Left cardiac atrium (tissue), 4 donors: ENCODE results near the gene SYTL2. TPM values are rescaled to one million over a fixed set of nuclear protein-coding genes. Genes with fewer than 3 reads are reported as not detected.

ENCODE experiments used
- ATAC-seq, 2 donors: fragments of 200-7000 bp; cut with Tn5 transposase; one replicate each; pipeline ENCODE4 v1.9.1; 2020; ENCODE audit warnings: mild to moderate bottlenecking in 2 of 2, moderate library complexity in 2 of 2
- DNase-seq: peaks from one replicate; pipeline ENCODE4 v3.0.0-alpha.2; 2020
- intact Hi-C, 2 donors: fragments of 100-400 bp; cut with DNase I; formaldehyde crosslinking; loops; one replicate each; pipeline versions ENCODE4 v1.14.1 to v1.15.1; 2022 to 2023
- total RNA-seq, 2 donors: library from RNA; stranded (reverse); fragmentation: NEBNext Ultra II Directional; extraction: Animal tissue kit (Norgen Biotek cat#: 25700); gene quantifications; one replicate each; pipeline ENCODE4 v1.2.1, GENCODE V29; 2021
- donor health status: DM: no; HTN: yes; CAD: no.
- donor health status: DM: no; HTN: yes; CAD: no; lungs with severe emphysema.
- donor health status: DM: yes; HTN: yes; CAD: no.
- donor health status: Dilated cardiomyopathy.

SYTL2 gene
- total RNA-seq, 2 donors from 2014 or later = 7.2 to 12.4 TPM

DNA sequence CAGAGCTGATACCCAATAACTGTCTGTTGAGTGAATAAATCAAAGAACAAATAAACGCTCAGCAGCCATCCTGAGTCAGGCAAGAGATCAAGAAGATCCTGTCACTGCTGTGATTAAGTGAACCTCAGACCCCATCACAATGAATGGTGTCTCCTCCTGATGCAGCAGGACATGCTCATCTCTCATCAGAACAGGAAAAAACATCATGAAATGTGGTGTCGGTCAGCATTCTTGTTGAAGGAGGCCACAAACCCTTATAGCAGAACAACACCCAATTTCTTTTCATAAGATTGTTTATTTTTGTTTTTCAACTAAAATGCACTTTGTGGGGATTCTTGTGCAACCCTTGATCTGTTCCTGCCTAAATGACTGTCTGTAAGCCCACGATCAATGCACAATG, 60.3 kb downstream of the SYTL2 start:
- DNase-seq (no peak), ATAC-seq (no peak)
- intact Hi-C loops = no loop called here

DNA sequence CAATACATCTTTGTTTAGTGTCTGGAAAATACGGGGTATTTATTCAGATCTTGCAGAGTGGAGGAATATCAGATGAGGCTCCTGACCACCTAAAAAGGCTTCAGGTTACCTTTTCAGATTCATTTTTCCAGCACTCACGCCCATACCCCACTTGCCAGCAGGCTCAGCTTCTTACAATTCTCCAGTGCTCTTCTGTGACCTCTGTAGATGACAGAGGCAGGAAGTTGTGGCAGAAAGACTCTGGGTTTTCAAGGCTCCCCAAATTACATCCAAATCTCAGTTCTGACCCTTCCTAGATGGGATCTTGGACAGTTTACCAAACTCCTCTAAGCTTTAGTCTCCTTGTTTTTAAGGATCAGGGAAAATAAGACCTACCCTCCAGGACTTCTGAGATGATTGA, 61.1 kb downstream of the SYTL2 start:
- intact Hi-C loops = no loop called here
- ATAC-seq (no peak), DNase-seq (no peak)

DNA sequence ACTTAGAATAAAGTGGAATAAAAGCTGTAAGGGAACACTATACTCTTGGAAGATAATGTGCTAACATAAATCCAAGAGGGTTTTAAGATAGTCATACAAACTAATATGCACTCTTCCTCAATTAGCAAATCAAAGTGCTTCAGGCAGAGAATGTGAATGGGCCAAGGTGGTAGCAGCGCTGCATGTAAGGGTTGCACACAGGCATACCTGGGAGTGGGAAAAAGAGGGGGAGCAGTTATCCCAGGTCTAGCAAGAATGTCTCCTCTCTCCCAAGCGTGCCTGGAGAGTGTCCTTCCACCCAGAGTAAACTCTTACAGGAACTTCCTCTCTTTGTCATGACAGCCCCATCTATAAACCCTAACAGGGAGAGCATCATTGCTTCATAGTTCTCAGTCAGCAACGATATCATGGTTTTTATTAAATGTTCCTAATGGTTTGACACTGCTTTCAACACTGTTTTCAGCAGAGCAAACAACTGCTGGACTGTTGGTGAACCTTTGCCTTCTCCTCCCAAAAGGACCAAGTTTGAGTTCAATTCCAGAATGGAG, 61.6 kb downstream of the SYTL2 start:
- intact Hi-C loops = no loop called here
- DNase-seq (no peak), ATAC-seq (no peak)

DNA sequence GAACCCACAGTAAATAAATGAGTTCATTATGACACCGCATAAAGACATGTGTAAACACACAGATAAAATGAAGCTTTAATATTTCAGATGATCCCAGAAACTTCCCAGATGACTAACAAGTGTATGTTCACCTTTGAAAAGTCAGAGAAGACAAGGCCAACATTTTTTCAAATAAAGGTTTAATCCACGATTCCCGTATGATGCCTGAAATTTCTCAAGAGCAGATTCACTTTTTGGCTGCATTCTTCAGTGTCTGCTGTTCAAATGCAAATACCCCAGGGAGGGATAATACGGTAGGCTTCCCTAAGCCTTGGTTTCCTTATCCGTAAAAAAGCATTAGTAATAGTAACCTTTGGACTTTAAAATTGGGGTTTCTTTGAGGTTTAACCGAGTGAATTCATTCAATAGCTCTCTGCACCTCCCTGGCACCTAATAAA, 62.5 kb downstream of the SYTL2 start:
- no peak for DNase-seq
- intact Hi-C loops = no loop called here
- ATAC-seq = no peak

DNA sequence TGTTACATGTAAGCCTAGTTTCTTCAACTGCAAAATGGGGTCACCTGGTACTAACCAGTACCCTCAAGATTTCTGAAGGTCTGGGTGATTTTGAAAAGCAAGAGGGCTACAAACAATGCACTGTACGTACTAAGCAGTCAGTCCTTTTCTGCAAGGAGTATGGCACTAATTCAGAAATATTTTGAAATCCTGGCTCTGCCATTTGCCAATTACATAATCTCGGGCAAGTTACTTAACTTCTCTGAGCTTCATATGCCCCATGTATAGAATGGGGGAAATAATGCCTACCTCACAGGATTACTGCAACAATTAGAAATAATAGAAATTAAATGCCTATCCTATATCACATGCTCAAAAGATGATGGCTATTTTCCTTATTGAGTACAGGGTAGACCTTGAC, 64.3 kb downstream of the SYTL2 start:
- ATAC-seq (peak in 1 of 2 donors; percentile 33), DNase-seq (no peak)
- intact Hi-C loops = no loop called here

DNA sequence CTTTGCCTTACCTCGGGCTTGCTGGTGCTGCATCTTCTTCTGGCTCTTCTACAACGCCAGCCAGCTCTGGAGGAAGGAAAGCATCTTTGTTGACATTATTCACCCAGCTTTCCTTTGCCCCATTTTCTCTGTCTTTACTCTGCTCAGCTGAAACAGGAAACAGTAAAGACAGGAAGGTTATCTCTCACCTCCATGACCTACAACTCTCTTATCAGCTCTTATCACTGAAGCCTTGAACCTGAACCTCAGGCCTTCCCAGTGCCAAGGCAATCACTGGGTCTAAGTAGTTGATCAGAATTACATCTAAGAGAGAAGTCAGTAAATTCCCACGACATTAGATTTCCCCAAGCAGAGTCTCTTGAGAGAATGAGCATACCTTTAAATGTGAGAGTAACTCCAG, 65.3 kb downstream of the SYTL2 start:
- intact Hi-C loops = no loop called here
- DNase-seq (no peak), ATAC-seq (no peak)

DNA sequence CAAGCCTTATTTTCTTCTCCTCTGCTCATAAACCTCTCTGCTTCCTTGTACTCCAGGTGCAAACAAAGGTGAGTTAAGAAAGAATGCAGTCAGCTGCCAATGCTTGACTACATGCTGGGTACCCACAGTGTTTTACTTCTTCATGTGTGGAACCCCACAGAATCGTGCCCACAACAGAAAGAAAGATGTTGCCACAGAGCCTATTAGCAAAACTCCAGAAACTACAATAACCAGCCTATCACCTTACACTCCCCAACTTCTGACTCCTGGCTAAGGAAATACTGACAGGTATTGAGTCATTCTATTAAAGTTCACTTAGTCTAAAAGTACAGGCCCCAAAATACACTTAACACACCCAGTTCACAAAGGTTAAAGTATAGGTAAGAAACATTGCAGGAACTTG, 68.1 kb downstream of the SYTL2 start:
- no peak for ATAC-seq
- intact Hi-C loops = no loop called here

DNA sequence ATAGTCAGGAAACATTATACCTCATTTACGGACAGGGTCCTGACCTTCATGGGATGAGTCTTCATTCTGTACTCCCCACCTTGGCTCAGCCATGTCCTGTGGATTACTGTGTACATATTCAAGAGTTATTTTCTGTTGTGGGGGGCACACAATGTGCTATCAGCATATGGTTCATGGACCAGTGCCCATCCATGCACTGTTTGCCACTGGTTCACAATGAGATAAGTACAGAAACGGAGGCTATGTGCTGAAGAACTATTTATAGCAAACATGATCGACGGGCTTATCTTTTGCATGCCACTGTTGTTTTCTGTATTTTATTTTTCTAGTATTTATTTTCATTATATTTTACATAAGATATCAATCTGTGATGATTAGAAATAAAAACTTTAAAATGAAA, 68.6 kb downstream of the SYTL2 start:
- DNase-seq = no peak
- intact Hi-C loops = no loop called here
- no peak for ATAC-seq

More for the DNA sequence above, 68.1 kb downstream of the SYTL2 start:
- DNase-seq = no peak

DNA sequence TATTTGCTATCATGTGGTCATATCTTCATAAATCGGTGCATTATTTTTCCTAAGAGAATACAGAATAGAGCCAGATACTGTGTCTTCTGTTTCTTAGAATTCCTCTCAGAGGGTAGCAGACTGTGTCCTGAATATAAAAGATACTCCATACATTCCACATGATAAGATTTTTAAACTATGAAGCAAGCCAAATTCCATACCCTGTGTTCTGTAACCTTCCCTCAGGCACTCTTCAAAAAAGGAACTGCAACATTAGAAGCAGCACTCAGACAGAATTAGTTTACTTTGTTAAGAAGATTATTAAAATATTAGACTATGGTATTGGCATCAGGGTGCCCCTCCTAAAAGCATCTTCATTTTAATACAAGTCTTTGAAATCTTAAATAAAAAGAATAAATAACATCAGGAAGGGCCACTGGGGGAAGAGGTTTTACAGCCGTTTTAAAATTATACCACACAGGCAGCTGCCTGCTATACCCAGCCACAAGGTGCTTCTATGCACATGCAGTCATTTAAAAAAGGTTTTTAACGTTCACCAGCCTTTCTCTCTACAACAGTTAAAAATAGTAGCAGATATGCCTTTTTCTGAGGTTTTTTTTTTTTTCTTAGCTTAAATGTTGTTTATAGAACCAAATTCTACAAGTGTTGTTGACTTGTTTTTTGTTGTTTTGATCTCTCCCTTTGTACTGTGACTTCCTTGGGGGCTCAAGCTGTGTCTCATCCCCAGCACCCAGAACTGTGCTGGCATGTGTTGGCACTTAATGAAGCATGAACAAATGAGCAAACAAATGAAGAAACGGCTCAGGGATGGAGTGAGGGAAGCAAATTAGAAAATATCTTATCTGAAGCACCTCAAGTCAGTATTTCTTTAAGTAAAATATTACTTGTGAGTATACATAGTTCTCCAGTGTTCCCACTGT, 70.2 kb downstream of the SYTL2 start:
- intact Hi-C loops = no loop called here

DNA sequence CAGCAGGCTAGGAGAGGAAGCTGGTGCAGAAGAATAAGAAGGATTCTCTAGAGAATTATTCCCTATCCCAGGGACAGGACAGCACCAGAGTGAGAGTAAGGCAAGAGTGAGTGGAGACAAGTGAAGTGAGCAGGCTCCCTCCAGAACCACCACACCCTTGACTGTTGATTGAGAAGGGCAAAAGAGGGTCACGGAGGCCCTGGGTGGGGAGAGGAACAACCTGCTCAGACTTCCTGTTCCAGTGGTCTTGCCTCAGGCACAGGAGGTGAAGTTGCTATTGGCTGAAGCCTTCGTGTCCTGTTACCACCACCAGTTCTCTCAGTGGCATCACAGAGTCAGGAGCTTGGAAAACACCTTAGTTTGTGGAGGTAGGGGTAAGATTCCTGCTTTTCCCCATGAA, 73.2 kb downstream of the SYTL2 start:
- ATAC-seq = peak in 1 of 2 donors; percentile 50
- no peak for DNase-seq
- intact Hi-C loops = no loop called here

More for the DNA sequence above, 70.2 kb downstream of the SYTL2 start:
- no peak for ATAC-seq
- DNase-seq = no peak

DNA sequence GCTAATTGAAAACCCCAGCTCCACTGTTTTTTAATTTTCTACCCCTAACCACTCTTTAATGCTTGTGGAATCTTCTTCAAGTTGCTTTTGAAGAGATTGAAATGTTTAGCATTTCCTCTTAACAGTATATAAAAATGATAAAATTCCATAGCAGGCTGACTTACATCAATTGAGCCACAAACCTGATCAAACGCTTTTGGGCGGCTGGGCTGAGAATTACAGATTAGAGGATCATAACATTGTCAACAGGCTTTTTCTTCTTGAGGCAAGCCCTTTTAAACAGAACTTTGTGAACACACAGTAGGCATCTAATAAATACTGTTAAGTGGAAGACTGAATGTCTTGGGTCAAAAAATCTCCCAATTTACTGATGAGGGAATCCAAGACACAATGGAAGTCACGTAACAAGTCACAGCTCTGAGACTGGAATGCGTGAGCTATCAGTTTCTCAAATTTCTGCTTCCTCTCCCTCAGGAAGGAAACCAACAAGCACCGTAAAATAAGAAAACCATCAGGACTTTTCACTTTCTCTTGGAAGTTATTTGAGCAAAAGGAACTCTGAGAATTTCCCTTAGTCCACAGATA, 75.0 kb downstream of the SYTL2 start:
- ATAC-seq (no peak), DNase-seq (no peak)
- intact Hi-C loops = no loop called here

DNA sequence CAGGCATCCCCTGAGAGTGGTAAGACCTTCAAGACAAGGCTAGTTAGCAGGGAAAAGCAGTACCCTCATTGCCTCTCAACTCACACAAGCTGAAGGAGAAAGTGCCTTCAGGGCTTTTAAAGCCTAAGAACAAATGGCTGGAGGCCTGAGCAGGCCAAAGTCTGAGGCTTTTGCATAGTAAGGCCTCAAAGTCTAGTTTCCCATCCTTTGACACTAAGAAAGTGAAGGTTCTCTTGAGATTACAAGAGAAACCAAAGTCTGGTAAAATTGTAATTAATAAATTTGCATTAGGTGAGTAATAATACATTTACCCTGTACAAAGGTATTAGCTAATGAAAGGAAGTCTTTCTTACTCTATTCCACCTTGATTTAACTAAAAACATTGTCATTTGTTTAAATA, 78.0 kb downstream of the SYTL2 start:
- ATAC-seq (no peak), DNase-seq (no peak)
- intact Hi-C loops = no loop called here

DNA sequence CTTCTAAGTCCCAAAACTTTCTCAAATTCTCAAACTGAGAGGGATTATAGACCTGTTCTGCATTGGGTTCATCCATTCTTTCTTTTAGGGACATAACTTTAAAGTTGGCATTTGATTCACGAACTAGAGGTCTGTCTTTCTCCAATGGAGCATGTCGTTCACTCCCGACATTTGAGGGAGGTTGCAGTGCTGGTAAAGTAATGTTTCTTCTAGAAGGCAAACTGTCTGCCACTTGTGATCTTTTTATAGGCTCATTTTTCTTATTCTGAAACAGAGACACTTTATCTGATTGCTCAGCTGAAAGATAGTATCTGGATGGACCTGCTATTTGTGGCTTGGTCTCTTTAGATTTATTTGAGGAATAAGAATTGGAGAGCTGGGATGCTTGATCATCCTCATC, 84.6 kb downstream of the SYTL2 start:
- DNase-seq (no peak), ATAC-seq (no peak)
- intact Hi-C loops = no loop called here

DNA sequence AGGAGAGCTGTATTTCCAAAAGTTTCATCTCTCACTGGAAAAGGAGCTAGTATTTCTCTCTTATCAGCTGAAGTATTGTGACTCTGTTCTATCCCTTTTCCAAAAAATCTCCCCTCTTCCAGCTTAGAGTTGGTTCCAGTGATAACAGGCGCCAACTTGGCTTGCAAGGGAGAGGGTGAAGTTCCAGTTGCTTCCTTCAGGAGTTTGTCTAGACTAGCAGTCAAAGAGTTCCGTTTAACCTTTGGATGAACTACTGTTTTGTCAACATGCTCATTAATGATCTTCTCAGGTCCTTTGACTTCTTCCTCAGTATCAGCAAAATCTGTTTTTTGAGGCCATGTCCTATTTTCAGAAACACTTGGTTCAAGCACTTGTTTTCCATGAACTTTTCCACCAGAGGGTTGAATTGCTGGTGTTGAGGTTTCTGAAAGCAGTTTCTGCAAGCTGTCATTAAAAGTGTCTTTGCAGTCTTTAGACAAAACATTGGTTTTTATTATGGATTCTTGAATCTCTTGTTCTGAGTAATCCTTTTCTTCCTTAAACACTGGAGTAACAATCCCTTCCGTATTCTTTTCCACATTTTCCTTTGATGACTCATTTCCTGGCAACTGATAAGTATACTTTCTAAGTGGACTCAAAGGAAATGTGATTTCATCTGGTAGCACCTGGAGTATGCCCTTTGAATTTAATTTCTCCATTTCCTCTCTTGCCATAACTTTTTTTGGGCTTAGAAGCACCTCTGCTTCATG, 85.3 kb downstream of the SYTL2 start:
- DNase-seq (no peak), ATAC-seq (peak; percentile 27 to 79)
- intact Hi-C loops = no loop called here

DNA sequence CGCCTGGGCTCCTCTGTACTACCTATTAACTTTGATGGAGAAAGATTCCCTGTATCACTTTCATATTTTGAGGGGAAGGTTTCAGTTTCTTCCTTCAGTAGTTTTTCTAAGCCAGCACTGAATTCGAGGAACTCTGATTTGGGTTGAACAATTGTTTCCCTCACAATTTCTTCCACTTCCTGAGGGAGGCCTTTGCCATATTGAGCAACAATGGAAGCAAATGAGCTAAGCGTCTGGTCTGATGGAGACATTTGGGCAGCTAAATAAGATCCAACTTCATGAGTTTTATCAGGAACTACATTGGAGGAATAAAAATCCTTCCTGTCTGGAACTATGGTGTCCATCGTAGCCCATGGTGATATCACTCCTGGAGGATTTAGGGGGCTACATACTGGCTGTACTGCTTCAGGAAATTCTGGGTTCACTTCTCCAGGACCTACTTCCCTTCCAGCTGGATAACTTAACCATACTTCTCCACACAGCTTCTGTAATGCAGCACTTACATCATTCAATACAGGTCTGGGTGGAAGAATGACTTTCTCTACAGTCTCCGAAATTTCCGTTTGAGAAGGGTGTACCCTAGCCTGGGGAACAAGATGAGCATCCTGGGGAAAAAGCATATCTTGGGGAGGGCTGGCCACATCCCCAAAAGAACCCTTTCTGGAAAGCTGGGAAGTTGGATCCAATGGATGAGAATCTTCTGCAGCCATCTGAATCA, 86.0 kb downstream of the SYTL2 start:
- intact Hi-C loops = no loop called here
- DNase-seq (no peak), ATAC-seq (peak; percentile 61 to 69)

DNA sequence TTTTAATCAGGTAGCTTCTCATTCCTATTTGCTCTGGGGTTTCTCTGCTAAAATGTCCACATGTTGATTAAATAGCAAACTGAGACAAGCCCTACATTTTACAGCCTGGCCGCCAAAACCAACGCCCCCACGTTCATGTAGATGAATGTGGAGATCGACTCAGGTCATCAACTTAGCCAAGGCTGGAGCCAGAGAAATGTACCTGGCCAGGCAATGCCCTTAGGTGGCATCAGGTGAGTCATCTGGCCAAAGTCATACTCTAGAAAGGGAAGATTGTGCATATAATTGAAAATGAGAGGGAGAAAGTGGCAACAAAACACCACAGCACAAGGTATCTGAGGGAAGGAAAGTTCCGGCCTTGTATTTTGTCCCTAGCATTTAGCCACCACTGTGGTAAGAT, 87.9 kb downstream of the SYTL2 start:
- ATAC-seq = no peak

DNA sequence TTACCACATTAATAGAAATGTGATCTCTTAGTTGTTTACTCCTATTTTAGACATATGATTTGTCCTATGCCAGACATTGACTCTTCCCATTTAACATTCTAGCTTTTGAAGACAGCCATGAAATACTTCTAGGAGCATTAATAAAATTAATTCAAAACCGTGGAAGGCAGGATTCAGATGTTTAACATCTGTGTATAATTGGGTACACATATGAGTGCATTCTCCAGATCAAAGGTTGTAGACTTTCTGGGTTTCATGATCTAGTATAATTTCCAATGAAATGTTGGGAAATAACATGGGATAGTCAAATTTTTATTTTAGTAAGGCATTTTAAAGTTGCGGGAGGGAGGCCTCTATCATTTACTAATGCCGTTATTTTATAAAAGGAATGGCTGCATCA, 89.8 kb downstream of the SYTL2 start:
- no peak for DNase-seq
- no peak for ATAC-seq
- intact Hi-C loops = no loop called here

More for the DNA sequence above, 87.9 kb downstream of the SYTL2 start:
- intact Hi-C loops = no loop called here
- no peak for DNase-seq

DNA sequence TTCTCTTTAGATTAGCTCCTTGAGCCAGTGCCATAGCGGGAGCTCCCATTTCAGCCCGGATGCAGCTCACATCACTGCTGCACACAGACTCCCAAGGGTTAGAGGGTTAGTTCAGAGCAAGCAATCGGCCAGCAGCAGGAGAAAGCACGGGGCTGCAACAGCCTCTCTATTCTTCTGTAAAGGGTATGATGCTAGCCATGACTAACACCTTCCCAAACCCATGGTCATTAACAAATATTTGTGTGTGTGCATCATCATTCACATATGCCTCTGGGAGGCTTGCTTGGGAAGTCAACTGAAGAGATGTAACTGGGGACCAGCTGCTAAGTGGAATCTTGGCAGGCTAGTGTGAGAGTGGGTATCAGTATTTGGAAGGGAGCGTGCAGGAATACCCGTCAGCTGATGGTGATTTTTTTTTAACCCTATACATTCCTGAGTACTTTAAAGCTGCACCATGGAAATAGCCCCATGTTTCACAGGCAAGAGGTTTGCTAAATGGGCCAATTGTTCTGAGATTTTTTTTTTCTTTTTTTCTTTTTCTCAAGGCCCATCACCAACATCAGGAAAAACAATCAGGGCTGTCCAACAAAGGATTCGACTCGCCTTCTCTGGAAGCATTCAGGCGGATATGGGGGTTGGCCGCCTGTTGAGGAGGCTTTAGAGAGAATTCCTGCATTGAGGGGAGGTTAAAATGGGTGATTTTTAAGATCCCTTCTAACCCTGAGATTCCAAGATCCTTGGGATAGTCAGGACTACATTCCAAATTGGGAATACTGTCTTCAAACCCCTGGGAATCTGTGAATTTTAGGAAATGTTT, 91.7 kb downstream of the SYTL2 start:
- ATAC-seq (peak; percentile 84 to 99), DNase-seq (peak; percentile 64)
- intact Hi-C loops = no loop called here
